Measurements from ENCODE around the gene STARD3. TPM values are rescaled to one million over a fixed set of nuclear protein-coding genes. Genes with fewer than 3 reads are reported as not detected.
A peak's percentile ranks its signal among the peaks of the same experiment; 100 is the strongest.

STARD3 gene
- total RNA-seq, 1 experiment from 2014 or later = 61.8 TPM

GRCh38 chr17:39659279-39660010, 22.5 kb downstream of the STARD3 start:
- no peaks in the 10 kb centered on the region for H3K27me3 ChIP-seq
- no peaks in the 10 kb centered on the region for H3K9me3 ChIP-seq
- H3K4me3 ChIP-seq = no peak overlapping the region
- DNase-seq = no peak
- H3K36me3 ChIP-seq = peaks cover 26% of the 10 kb centered on the region

- Histone ChIP-seq H3K4me3 (no peak overlapping the region), H3K36me3 (peaks cover 20% of the 10 kb centered on the region), H3K9me3 (no peaks in the 10 kb centered on the region), H3K27me3 (no peaks in the 10 kb centered on the region)
- DNase-seq = no peak
Measured at GRCh38 chr17:39660011-39660360, 23.0 kb downstream of the STARD3 start.

- Histone ChIP-seq H3K9me3 (no peaks in the 10 kb centered on the region), H3K36me3 (peaks cover 17% of the 10 kb centered on the region), H3K27me3 (no peaks in the 10 kb centered on the region), H3K4me3 (no peak overlapping the region)
- DNase-seq = no peak
Measured at GRCh38 chr17:39660397-39661385, 23.7 kb downstream of the STARD3 start.

GRCh38 chr17:39661744-39662541, 25.0 kb downstream of the STARD3 start:
- H3K27me3 ChIP-seq = no peaks in the 10 kb centered on the region
- peaks cover 17% of the 10 kb centered on the region for H3K36me3 ChIP-seq
- H3K9me3 ChIP-seq = no peaks in the 10 kb centered on the region
- DNase-seq = no peak
- H3K4me3 ChIP-seq = no peak overlapping the region

GRCh38 chr17:39662551-39663339, 25.8 kb downstream of the STARD3 start:
- H3K4me3 ChIP-seq = no peak overlapping the region
- H3K27me3 ChIP-seq = no peaks in the 10 kb centered on the region
- no peaks in the 10 kb centered on the region for H3K9me3 ChIP-seq
- DNase-seq = peak; percentile 38
- peaks cover 17% of the 10 kb centered on the region for H3K36me3 ChIP-seq

- peaks cover 17% of the 10 kb centered on the region for H3K36me3 ChIP-seq
- H3K4me3 ChIP-seq = no peak overlapping the region
- no peaks in the 10 kb centered on the region for H3K27me3 ChIP-seq
- DNase-seq = no peak
- no peaks in the 10 kb centered on the region for H3K9me3 ChIP-seq
Measured at GRCh38 chr17:39663340-39663687, 26.4 kb downstream of the STARD3 start.

GRCh38 chr17:39663688-39664580, 27.0 kb downstream of the STARD3 start:
- Histone ChIP-seq H3K36me3 (peaks cover 17% of the 10 kb centered on the region), H3K4me3 (no peak overlapping the region), H3K27me3 (no peaks in the 10 kb centered on the region), H3K9me3 (no peaks in the 10 kb centered on the region)
- DNase-seq = no peak

GRCh38 chr17:39664581-39665561, 27.9 kb downstream of the STARD3 start, which contains the start of gene TCAP:
TSS of gene TCAP (plus strand) at chr17:39665349. CDS start at chr17:39665360, 11 bp downstream.
- H3K9me3 ChIP-seq = no peaks in the 10 kb centered on the region
- no peak for DNase-seq
- no peaks in the 10 kb centered on the region for H3K27me3 ChIP-seq
- H3K4me3 ChIP-seq = no peak within 1 kb of the TSS
- peaks cover 17% of the 10 kb centered on the region for H3K36me3 ChIP-seq

- Histone ChIP-seq H3K36me3 (peaks cover 11% of the 10 kb centered on the region), H3K4me3 (no peak overlapping the region), H3K9me3 (no peaks in the 10 kb centered on the region), H3K27me3 (no peaks in the 10 kb centered on the region)
- peak; percentile 46 for DNase-seq
Measured at GRCh38 chr17:39665642-39666224, 28.8 kb downstream of the STARD3 start.

- Histone ChIP-seq H3K4me3 (no peak overlapping the region), H3K36me3 (peaks cover 9% of the 10 kb centered on the region), H3K27me3 (no peaks in the 10 kb centered on the region), H3K9me3 (no peaks in the 10 kb centered on the region)
- DNase-seq = peak; percentile 28
Measured at GRCh38 chr17:39666231-39666600, 29.3 kb downstream of the STARD3 start.

GRCh38 chr17:39666601-39667261, 29.8 kb downstream of the STARD3 start:
- no peak overlapping the region for H3K4me3 ChIP-seq
- no peaks in the 10 kb centered on the region for H3K27me3 ChIP-seq
- H3K9me3 ChIP-seq = no peaks in the 10 kb centered on the region
- DNase-seq = peak; percentile 79
- peaks cover 9% of the 10 kb centered on the region for H3K36me3 ChIP-seq

GRCh38 chr17:39667262-39667944, 30.5 kb downstream of the STARD3 start:
- DNase-seq = no peak
- H3K9me3 ChIP-seq = no peaks in the 10 kb centered on the region
- no peaks in the 10 kb centered on the region for H3K27me3 ChIP-seq
- peaks cover 4% of the 10 kb centered on the region for H3K36me3 ChIP-seq
- H3K4me3 ChIP-seq = no peak overlapping the region
